ENCODE data around the gene HSP90B1.

- TF ChIP-seq, protein P1, sequence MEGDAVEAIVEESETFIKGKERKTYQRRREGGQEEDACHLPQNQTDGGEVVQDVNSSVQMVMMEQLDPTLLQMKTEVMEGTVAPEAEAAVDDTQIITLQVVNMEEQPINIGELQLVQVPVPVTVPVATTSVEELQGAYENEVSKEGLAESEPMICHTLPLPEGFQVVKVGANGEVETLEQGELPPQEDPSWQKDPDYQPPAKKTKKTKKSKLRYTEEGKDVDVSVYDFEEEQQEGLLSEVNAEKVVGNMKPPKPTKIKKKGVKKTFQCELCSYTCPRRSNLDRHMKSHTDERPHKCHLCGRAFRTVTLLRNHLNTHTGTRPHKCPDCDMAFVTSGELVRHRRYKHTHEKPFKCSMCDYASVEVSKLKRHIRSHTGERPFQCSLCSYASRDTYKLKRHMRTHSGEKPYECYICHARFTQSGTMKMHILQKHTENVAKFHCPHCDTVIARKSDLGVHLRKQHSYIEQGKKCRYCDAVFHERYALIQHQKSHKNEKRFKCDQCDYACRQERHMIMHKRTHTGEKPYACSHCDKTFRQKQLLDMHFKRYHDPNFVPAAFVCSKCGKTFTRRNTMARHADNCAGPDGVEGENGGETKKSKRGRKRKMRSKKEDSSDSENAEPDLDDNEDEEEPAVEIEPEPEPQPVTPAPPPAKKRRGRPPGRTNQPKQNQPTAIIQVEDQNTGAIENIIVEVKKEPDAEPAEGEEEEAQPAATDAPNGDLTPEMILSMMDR (IDR thresholded peaks at IDR 0.05), result no peak
- no peak for TF ChIP-seq POLR2A (IDR thresholded peaks at IDR 0.05)
- no peak for TF ChIP-seq POLR2AphosphoS5 (IDR thresholded peaks at IDR 0.05)
These were observed 22.0 kb upstream of the HSP90B1 start for GRCh38 chr12:103908246-103908541.
